ENCODE measurements around the gene PRMT9.
A peak's percentile ranks its signal among the peaks of the same experiment; 100 is the strongest.

Gene PRMT9

DNA sequence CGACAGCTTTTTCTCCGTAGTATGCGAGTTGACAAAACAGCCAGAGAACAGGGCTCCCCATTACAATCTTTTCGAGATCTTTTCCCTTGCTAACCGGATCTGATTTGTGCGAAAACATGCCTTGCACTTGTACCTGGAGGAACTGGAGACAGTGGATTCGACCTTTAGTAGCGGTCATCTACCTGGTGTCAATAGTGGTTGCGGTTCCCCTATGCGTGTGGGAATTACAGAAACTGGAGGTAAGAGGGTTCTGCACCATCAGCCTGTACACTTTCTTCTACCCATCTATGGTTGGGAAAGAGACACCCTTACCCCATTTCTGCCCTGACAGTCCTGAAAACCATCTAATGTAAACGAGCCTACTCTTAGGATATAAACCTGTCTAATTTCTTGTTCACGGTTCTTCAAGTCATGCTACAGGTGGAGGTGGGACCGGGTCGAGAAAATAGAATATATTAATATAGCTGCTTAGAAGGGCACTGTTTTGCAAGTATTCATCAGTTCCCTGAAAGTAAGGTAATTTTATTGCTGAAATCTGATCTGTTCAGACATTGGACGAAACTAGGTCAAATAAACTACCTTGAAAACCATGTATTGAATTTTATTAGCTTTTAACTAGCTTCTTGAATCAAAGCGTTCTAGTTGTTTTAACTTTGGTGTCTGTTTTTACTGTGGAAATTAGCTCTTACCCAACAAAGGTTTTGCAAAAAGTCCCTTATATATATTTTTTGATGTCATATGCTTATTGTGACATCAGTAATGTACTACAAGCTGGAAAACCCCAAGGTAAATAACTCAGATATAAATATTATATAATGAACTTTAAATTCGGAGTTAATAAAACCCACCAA lies 65.9 kb downstream of the PRMT9 start:
- no peak for DNase-seq

DNA sequence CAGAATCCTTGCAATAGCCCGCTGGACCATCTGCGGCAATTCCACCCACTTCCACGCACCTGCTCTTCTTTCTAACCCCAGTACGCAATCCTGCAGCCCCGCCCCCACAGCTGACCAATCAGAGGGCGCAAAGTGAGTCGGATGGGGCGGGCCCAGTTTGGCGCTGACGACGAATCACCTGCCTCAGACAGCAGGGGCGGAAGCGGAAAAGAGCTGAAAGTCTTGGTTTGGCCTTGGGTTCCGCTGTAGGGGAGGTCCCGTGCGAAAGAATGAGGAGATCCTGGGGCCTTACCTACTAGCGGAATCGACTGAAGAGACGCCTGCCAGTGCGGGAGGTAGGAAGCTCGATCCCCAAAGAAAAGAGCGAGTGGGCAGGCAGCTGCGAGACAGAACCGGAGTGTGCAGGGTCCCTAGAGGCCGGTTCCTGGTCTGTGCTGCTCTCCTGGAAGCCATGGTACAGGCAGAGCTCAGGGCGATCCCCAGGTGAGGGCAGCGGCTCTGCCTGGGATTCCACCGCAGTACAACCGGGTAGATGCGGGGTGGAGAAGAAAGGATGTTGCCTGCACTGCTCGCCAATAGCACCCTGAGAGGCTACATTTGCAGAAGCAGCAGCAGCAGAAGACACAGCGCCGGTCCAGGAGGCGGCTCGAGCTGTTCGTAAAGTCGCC lies 66.7 kb downstream of the PRMT9 start, which contains the start of gene TMEM184C:
TMEM184C (plus strand) TSS at position 225 of the 668 bp plus-strand sequence. CDS start 560 bp downstream, outside the sequence.
- DNase-seq = peak; percentile 98

DNA sequence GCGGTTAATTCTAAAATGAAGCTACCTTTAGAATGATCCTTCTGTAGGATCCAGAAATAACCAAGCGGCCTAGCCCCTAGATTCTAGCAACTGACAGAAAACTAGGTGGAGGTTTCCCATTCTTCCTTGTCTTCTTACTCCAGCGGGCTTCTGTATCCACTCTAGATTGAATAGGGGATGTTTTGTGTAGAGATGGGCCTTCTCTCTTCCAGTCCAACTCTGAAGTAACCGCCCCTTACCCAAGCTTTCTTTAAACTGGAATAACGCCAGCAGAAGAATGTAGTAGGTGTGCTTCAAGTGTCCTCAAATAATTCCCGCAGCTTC lies 67.2 kb downstream of the PRMT9 start:
- DNase-seq = no peak

DNA sequence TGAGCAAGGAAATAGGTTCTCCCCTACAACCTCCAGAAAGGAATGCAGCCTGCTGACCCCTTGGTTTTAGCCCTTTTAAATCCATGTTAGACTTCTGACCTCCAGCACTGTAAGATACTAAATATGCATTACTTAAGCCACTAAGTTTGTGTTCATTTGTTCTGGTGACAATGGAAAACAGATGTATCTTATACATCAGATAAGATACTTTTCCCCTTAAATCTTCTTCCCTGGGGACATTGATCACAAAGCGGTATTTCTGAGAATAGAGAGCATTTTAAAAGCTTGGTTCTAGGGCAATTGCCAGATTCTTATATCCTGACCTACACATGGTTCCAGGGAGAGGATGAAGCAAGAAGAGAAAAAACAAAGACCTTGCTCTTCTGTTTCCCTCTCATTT lies 73.3 kb downstream of the PRMT9 start:
- DNase-seq = no peak

DNA sequence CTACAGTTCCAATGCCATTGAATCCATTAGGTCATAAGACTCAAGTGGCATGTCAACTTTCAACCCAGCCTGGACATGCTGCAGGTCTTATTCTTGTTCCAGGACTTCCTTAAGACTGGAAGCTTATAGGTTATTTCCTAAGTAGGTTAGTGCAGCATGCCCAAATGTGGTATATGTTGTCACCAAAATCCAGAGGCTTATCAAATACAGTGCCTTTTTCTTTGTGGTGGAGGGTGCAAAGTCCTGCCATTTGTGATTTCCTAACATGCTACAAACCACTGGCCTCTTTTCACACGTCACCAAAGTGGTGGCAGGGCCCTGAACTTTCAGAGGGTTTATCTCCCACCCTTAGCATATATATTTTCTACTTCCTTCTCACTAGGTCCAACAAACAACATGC lies 76.5 kb downstream of the PRMT9 start:
- DNase-seq = no peak

DNA sequence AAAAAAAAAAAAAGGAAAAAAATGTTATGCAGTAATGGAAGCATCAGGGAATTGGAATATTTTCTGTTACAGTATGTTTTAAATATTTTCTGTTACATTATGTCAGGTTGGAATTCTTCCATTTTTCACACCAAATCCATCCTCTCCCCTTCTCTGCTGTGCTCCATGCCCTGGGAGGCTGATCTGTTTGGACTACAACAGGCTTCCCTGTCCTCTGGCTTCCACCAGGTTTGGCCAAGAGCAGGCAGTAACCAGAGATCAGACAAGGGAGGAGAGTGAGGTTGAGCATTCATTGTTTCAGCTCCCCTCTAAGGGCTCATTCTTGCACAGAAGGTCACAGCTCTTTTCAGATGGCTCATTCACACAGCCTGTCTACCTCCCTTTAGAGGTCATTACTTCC lies 78.5 kb downstream of the PRMT9 start:
- DNase-seq = no peak

DNA sequence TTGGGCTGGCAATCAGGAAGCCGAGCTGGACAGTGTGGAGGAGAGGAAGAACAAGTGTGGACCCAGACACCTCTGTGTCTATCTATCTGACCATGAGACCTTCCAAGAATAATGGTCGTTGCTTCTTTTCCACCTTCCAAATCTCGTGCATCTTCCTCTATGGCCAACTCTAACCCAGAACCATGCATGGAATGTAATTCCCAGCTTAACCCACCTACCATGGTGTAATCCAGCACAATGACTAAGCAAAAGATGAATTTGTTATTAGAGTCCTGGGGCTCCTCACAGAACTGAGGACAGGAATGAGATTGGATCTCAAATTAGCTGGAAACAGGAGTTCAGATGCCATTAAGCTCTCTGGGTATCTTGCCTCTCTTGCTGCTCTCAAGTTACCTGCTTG lies 84.2 kb downstream of the PRMT9 start:
- DNase-seq = no peak

DNA sequence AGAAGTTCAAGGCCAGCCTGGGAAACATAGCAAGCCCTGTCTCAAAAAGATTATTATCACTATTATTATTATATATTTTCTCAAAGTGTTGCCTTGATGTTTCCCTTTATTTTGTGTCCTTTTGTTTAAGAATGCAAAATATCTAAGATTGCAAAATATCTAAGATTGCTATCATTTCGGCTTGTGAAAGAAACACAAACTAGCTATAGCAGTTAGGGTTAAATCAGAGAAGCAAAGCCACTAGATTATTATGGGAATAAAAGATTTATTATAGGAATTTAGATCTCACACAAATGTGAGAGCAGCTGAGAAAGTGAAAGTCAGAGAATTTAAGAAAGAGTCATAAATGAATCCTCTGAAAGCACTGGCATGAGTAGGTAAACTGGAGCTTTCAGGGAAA lies 84.8 kb downstream of the PRMT9 start:
- no peak for DNase-seq

DNA sequence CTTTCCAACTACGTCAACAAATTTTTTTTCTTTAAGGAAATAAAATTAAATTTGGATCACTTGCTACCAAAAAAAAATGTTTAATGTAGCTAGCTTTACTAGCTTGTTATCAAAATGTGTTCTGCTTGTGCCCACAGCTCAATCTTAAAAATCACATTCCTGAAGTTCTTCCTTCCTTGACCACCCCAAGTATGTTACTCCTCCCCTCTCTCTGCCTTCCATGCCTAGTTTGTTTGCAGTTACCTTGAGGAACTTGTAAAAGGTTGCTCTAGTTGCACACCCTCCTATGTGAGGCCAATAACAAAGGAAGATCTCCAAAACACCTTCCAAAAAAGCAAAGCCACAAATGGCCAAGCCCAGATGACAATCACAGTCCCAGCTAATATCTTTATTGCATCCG lies 86.4 kb downstream of the PRMT9 start:
- DNase-seq = no peak

DNA sequence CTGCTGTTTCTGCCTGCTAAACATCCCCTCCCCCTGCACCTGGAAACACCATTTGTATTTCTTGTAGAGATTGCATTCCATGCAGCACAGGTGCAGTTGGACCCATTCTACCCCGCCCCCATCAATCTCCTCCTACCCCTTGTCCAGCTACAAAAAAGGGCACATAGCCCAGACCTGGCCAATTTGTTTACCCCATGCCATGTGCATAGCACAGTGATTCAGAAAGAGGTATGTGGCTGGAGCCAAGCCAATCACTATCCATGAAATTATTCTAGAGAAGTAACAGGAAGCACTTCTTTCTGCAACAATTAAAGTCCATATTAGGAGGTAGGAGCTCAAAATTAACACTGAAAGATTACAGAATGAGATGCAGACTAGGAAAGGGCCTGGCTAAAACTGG lies 87.0 kb downstream of the PRMT9 start:
- no peak for DNase-seq

DNA sequence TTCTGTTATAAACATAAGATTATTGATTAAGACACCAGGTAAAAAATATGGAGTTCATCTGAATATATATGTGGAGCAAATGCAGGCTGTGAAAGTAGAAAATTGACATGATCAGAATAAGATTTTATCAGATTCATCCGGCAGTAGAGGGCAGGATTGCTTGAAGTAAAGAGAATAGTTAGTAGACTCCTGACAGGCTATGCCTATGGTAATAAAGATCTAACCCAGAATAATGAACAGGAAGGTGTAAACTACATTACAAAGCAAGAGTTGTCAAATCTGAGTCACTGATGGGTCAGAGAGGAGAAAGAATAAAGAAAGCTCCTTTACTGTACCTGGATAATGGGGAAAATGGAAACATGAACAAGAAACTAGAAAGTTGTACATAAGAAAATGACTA lies 87.6 kb downstream of the PRMT9 start:
- DNase-seq = no peak

DNA sequence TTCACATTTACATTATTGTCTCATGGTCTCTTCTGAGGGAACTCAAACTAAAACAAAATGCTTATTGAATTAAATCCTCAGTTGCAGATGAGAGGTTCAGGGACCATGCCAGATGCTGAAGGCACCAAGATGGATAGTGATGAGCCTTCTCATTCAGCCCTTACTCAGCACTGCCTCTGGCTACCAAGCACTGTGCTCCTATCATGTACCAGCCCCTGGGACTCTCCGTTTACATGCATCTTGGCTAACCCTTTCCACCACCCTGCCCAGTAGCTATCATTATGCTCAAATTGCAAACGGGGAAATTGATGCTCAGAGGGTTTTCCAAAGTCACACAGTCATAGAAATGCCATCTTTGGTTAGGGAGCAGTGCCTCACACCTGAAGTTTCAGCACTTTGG lies 89.4 kb downstream of the PRMT9 start:
- DNase-seq = no peak

DNA sequence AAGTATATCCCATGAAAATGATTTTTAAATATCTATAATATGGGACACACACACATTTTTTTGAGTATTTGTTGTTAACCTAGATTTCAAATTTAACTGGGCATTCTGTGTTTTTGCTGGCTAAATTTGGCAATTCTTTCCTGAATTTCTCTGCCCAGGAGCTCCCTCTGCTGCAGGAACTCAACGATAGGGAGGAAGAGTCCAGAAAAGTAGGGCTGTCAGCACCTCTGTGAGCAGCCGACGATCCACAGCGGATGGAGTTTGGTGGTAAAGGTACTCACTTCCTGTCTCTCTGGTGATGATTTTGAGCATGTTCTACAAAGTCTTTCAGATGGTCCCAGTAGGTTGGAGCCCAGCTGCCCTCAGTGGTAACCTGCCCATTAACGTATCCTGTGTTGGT lies 89.9 kb downstream of the PRMT9 start:
- DNase-seq = no peak

DNA sequence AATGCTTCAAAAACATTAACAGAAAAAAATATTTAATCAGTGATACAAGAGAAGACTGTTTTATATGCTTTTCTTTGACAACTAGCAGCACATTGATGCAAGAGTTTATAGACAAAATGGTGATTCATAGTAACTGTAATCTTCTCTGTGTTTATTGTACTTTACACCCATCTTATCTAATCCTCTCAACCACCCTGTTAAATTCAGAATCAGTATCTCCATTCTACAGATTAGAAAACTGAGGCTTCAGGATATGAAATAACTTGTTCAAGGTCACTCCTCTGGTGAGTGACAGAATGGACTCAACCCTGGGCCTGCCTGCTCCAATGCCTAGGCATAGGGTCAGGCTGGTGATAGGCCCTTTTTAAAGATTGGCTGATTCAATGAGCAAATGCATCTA lies 92.9 kb downstream of the PRMT9 start:
- no peak for DNase-seq

DNA sequence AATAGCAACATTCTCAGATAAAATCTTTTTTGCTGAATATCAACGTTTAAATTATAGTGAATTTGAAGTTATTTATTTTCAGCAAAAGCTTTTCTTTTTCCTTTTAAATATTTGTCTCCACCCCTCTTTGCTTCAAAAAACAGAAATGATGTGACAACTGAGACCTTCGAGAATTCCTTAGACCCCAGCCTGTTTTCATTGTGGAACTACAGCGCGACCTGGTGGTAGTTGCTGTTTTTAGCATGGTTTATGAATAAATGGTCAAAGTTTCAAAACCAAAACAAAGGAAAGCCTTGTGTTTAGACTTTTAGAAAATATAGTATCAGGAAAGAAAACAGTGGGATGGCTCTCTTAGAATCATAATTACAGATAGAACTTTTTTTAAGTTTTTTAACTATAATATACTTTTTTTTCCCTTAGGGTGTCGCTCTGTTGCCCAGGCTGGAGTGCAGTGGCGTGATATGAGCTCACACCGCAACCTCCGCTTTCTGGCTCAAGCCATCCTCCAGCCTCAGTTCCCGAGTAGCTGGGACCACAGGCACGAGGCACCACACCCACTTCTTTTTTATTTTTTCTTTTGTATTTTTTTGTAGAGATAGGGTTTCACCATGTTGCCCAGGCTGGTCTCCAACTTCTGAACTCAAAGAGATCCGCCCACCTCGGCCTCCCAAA lies 93.6 kb downstream of the PRMT9 start:
- DNase-seq = peak; percentile 1

DNA sequence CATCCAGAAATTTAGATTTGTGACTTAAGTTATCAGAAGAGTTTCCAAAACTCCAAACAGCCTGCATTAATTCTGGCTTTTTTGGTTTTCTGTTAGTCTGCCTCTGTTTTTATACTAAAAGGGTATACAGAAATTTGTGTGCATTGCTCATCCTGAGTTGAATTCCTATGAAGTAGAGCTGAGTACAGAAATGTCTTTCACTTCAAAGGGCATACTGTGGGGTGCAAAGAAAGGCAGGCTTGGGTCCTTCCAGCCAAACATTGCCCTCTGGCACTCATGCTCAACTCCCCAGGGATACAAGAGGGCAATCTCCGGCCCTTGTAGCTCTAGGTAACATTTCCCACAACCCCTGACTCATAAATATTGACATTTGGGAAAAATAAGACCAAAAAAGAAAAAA lies 94.4 kb downstream of the PRMT9 start:
- DNase-seq = no peak
